Smooth muscle cell (in vitro differentiated cells): ENCODE data around the gene CKAP5. TPM values are rescaled to one million over a fixed set of nuclear protein-coding genes. Genes with fewer than 3 reads are reported as not detected.

Source experiments
- DNase-seq: peaks from one replicate; lab custom pipeline; 2025; ENCODE audit not compliant: unreplicated experiment; lab: John Stamatoyannopoulos, UW
- H2AFZ ChIP-seq: fragments of 200-600 bp; sonication (generic); 2 replicates; pipeline ENCODE4 v1.6.0; 2016; ENCODE audit warnings: antibody characterized with exemption, low read depth, mild to moderate bottlenecking
- H3F3A ChIP-seq: fragments of 200-600 bp; sonication (generic); 2 replicates; pipeline ENCODE4 v1.6.0; 2017; ENCODE audit warnings: antibody characterized with exemption, low read depth
- H3K27ac ChIP-seq: fragments of 200-600 bp; sonication (generic); 2 replicates; pipeline ENCODE4 v1.5.1; 2016; ENCODE audit warnings: low read depth, mild to moderate bottlenecking
- H3K27me3 ChIP-seq: fragments of 200-600 bp; sonication (generic); 2 replicates; pipeline ENCODE4 v1.6.1; 2016; ENCODE audit warnings: low read depth, mild to moderate bottlenecking
- H3K36me3 ChIP-seq: fragments of 200-600 bp; sonication (generic); 2 replicates; pipeline ENCODE4 v1.5.1; 2016; ENCODE audit warnings: low read depth
- H3K4me1 ChIP-seq: fragments of 200-600 bp; sonication (generic); 2 replicates; pipeline ENCODE4 v1.5.1; 2016; ENCODE audit warnings: low read depth
- H3K4me2 ChIP-seq: fragments of 200-600 bp; sonication (generic); 2 replicates; pipeline ENCODE4 v1.6.0; 2016; ENCODE audit warnings: mild to moderate bottlenecking
- H3K4me3 ChIP-seq: fragments of 200-600 bp; sonication (generic); 2 replicates; pipeline ENCODE4 v1.5.1; 2016; ENCODE audit warnings: mild to moderate bottlenecking
- H3K79me2 ChIP-seq: fragments of 200-600 bp; sonication (generic); 2 replicates; pipeline ENCODE4 v1.6.0; 2016; ENCODE audit warnings: low read depth, mild to moderate bottlenecking
- H3K9ac ChIP-seq: fragments of 200-600 bp; sonication (generic); 2 replicates; pipeline ENCODE4 v1.6.0; 2016; ENCODE audit warnings: low read depth
- H3K9me3 ChIP-seq: fragments of 200-600 bp; sonication (generic); replicated peaks from 2 replicates; pipeline ENCODE4 v1.5.1; 2016; ENCODE audit warnings: low read depth
- H4K20me1 ChIP-seq: fragments of 200-600 bp; sonication (generic); 2 replicates; pipeline ENCODE4 v1.6.0; 2016; ENCODE audit warnings: low read depth
- CTCF ChIP-seq: fragments of 200-600 bp; sonication (generic); IDR thresholded peaks from 2 replicates; pipeline ENCODE4 v1.5.1; 2017; ENCODE audit warnings: borderline replicate concordance, mild to moderate bottlenecking, antibody characterized with exemption; ENCODE audit not compliant: insufficient read depth, poor library complexity, severe bottlenecking
- WGBS: methylation state at CpG from one replicate; pipeline ENCODE4 v1.1.7; 2016; ENCODE audit warnings: low lambda C conversion rate; 5-methylcytosine and 5-hydroxymethylcytosine counted together
- polyA plus RNA-seq: library from polyadenylated mRNA; unstranded; fragments of >200 nt; fragmentation: Nextera tagmentation; extraction: Ambion mirVana; gene quantifications from 2 replicates; pipeline ENCODE4 v1.2.1, GENCODE V29; 2016
- total RNA-seq: library from RNA; depleted of rRNA; stranded (reverse); fragments of >200 nt; gene quantifications from 2 replicates; pipeline ENCODE4 v1.2.3, GENCODE V29; 2014

Gene CKAP5
- total and polyA plus RNA-seq, 2 experiments from 2014 or later: 24.5 to 57.0 TPM

- H3K4me3 ChIP-seq: peak overlapping the region; percentile 58
- peak; percentile 30 for DNase-seq
- H3K9ac ChIP-seq: peak overlapping the region; percentile 46
- H3K79me2 ChIP-seq: peaks cover 98% of the 10 kb centered on the region
- TF ChIP-seq CTCF: no peak
- no peaks in the 10 kb centered on the region for H3K9me3 ChIP-seq
- H3K4me1 ChIP-seq: peaks cover 19% of the 10 kb centered on the region
- H2AFZ ChIP-seq: peak overlapping the region; percentile 64
- WGBS: 4% methylated on average over 24 of the region's 32 CpGs
- H4K20me1 ChIP-seq: peaks cover 91% of the 10 kb centered on the region
- no peaks in the 10 kb centered on the region for H3K36me3 ChIP-seq
- peak overlapping the region; percentile 84 for H3K4me2 ChIP-seq
- peaks cover 13% of the 10 kb centered on the region for H3F3A ChIP-seq
- no peaks in the 10 kb centered on the region for H3K27me3 ChIP-seq
- peak overlapping the region; percentile 32 for H3K27ac ChIP-seq
These were observed 19.6 kb downstream of the CKAP5 start for GRCh38 chr11:46826310-46827044.

- H3K4me3 ChIP-seq: no peak overlapping the region
- H3K27ac ChIP-seq: no peak overlapping the region
- no peaks in the 10 kb centered on the region for H3K27me3 ChIP-seq
- no peaks in the 10 kb centered on the region for H3F3A ChIP-seq
- no peaks in the 10 kb centered on the region for H4K20me1 ChIP-seq
- H3K36me3 ChIP-seq: peaks cover 16% of the 10 kb centered on the region
- peak; percentile 33 for TF ChIP-seq CTCF
- no peak overlapping the region for H3K9ac ChIP-seq
- peaks cover 8% of the 10 kb centered on the region for H3K79me2 ChIP-seq
- H2AFZ ChIP-seq: no peak overlapping the region
- WGBS: 82% methylated on average over 3 of the region's 3 CpGs
- DNase-seq: no peak
- H3K4me1 ChIP-seq: no peaks in the 10 kb centered on the region
- no peak overlapping the region for H3K4me2 ChIP-seq
- H3K9me3 ChIP-seq: no peaks in the 10 kb centered on the region
These were observed 37.2 kb downstream of the CKAP5 start for GRCh38 chr11:46808799-46809431.

- Histone ChIP-seq H3K27ac (no peak overlapping the region), H3K79me2 (no peaks in the 10 kb centered on the region), H3K4me3 (no peak overlapping the region), H3K4me1 (no peaks in the 10 kb centered on the region), H3K27me3 (no peaks in the 10 kb centered on the region), H3K4me2 (no peak overlapping the region), H3K9me3 (no peaks in the 10 kb centered on the region), H2AFZ (no peak overlapping the region), H3K9ac (no peak overlapping the region), H3F3A (no peaks in the 10 kb centered on the region), H4K20me1 (no peaks in the 10 kb centered on the region), H3K36me3 (peaks cover 24% of the 10 kb centered on the region)
- DNase-seq: no peak
- 71% methylated on average over 7 of the region's 7 CpGs for WGBS
- TF ChIP-seq CTCF: no peak
These were observed 44.2 kb downstream of the CKAP5 start for GRCh38 chr11:46801694-46802470.
